Caco-2 (cell line): Measurements from ENCODE around the gene SORCS2. TPM values are rescaled to one million over a fixed set of nuclear protein-coding genes. Genes with fewer than 3 reads are reported as not detected.

Source experiments
- BruUV-seq: library from RNA; stranded (reverse); fragments of 400-500 nt; replicated peaks from 2 replicates; lab custom pipeline; 2021; lab: Mats Ljungman, UMichigan
- CTCF ChIA-PET: fragments of 300-600 bp; sonication (Branson Sonifier 250); formaldehyde crosslinking; loops from one replicate; lab custom pipeline; 2022; ENCODE audit warnings: antibody characterized with exemption; lab: Charles Lee
- POLR2A ChIA-PET: fragments of 300-600 bp; sonication (Branson Sonifier 250); formaldehyde crosslinking; loops from one replicate; lab custom pipeline; 2022; ENCODE audit warnings: antibody characterized with exemption; lab: Charles Lee
- DNase-seq, 2 experiments: peaks; one replicate each; pipeline versions ENCODE4 v3.0.0 to v3.0.0-alpha.2; 2020 to 2022
- H3K27me3 ChIP-seq: replicated peaks from 2 replicates; pipeline ENCODE4 v1.6.0; 2011; ENCODE audit warnings: low read length; ENCODE audit not compliant: control insufficient read depth, insufficient read depth
- H3K36me3 ChIP-seq: 2 replicates; pipeline ENCODE4 v1.5.1; 2011; ENCODE audit warnings: low read length; ENCODE audit not compliant: control insufficient read depth, insufficient read depth
- H3K4me1 ChIP-seq: fragments of 250-450 bp; sonication (Bioruptor Pico); 2 replicates; pipeline ENCODE4 v1.5.1; 2020; ENCODE audit warnings: mild to moderate bottlenecking
- H3K4me3 ChIP-seq: 2 replicates; pipeline ENCODE4 v1.5.1; 2011; ENCODE audit warnings: low read depth, mild to moderate bottlenecking, control low read depth, low read length
- H3K9me3 ChIP-seq: fragments of 250-450 bp; sonication (Bioruptor Pico); 2 replicates; pipeline ENCODE4 v1.5.1; 2020; ENCODE audit warnings: mild to moderate bottlenecking, moderate library complexity
- H3K27ac Mint-ChIP-seq: one replicate; pipeline ENCODE4 v1.8.0; 2022; ENCODE audit warnings: mixed read lengths; ENCODE audit not compliant: unreplicated experiment
- H3K27me3 Mint-ChIP-seq: one replicate; pipeline ENCODE4 v1.8.0; 2022; ENCODE audit warnings: mixed read lengths; ENCODE audit not compliant: insufficient read depth, unreplicated experiment
- H3K36me3 Mint-ChIP-seq: one replicate; pipeline ENCODE4 v1.8.0; 2022; ENCODE audit warnings: mild to moderate bottlenecking, mixed read lengths; ENCODE audit not compliant: insufficient read depth, unreplicated experiment
- H3K4me1 Mint-ChIP-seq: one replicate; pipeline ENCODE4 v1.8.0; 2022; ENCODE audit warnings: low read depth, mixed read lengths; ENCODE audit not compliant: unreplicated experiment
- H3K4me3 Mint-ChIP-seq: one replicate; pipeline ENCODE4 v1.8.0; 2022; ENCODE audit warnings: mild to moderate bottlenecking, moderate library complexity, mixed read lengths; ENCODE audit not compliant: unreplicated experiment
- H3K9me3 Mint-ChIP-seq: one replicate; pipeline ENCODE4 v1.8.0; 2022; ENCODE audit warnings: mixed read lengths; ENCODE audit not compliant: unreplicated experiment
- CTCF ChIP-seq, 2 experiments: fragments of 200-600 bp in 1 of 2; IDR thresholded peaks; 1 replicate in 1 of 2; 2 replicates in 1 of 2; pipeline versions ENCODE4 v1.5.1 to v1.8.0; 2011 to 2022; ENCODE audit warnings: antibody characterized with exemption in 1 of 2, control low read depth in 1 of 2, inconsistent platforms in 1 of 2, low read depth in 1 of 2, low read length in 1 of 2, mild to moderate bottlenecking in 1 of 2, moderate library complexity in 1 of 2; ENCODE audit not compliant: insufficient read depth in 1 of 2, severe bottlenecking in 1 of 2, unreplicated experiment in 1 of 2
- intact Hi-C: fragments of 100-400 bp; cut with micrococcal nuclease; formaldehyde crosslinking; loops from one replicate; pipeline ENCODE4 v1.10.0; 2022; ENCODE audit not compliant: unreplicated experiment
- total RNA-seq: library from RNA; stranded (reverse); gene quantifications from 2 replicates; pipeline ENCODE4 v1.2.3, GENCODE V29; 2022

SORCS2 gene
- total RNA-seq, 1 experiment from 2014 or later = 1.6 TPM

- no peak overlapping the region for H3K4me3 ChIP-seq
- Mint-ChIP-seq H3K27ac (no peak overlapping the region), H3K27me3 (no peaks in the 10 kb centered on the region), H3K4me3 (no peak overlapping the region), H3K36me3 (peaks cover 42% of the 10 kb centered on the region), H3K9me3 (no peaks in the 10 kb centered on the region), H3K4me1 (peaks cover 6% of the 10 kb centered on the region)
- intact Hi-C loops = no loop called here
- no peaks in the 10 kb centered on the region; the same call in 1 of the 2 replicates for H3K36me3 ChIP-seq
- ChIA-PET CTCF (no interaction called here), POLR2A (no interaction called here)
- no peak for DNase-seq
- peaks cover 18% of the 10 kb centered on the region for H3K4me1 ChIP-seq
- no peak for TF ChIP-seq CTCF (IDR thresholded peaks at IDR 0.05; ENCODE audit: insufficient read depth in 1 of 2, low read depth in 1 of 2, low read length in 1 of 2, severe bottlenecking in 1 of 2, unreplicated experiment in 1 of 2)
- H3K27me3 ChIP-seq = no peaks in the 10 kb centered on the region
- BruUV-seq = no TSS peak
- H3K9me3 ChIP-seq = no peaks in the 10 kb centered on the region
Observed at GRCh38 chr4:7756071-7756470, 563.7 kb downstream of the SORCS2 start.

- no peak for DNase-seq
- ChIA-PET POLR2A (no interaction called here), CTCF (no interaction called here)
- no peaks in the 10 kb centered on the region; the same call in 1 of the 2 replicates for H3K36me3 ChIP-seq
- no peaks in the 10 kb centered on the region for H3K27me3 Mint-ChIP-seq
- BruUV-seq = no TSS peak
- no peaks in the 10 kb centered on the region for H3K4me1 Mint-ChIP-seq
- intact Hi-C loops = no loop called here
- no peaks in the 10 kb centered on the region for H3K9me3 Mint-ChIP-seq
- no peaks in the 10 kb centered on the region for H3K27me3 ChIP-seq
- no peaks in the 10 kb centered on the region for H3K9me3 ChIP-seq
- no peak overlapping the region for H3K4me3 Mint-ChIP-seq
- TF ChIP-seq CTCF (IDR thresholded peaks at IDR 0.05; ENCODE audit: insufficient read depth in 1 of 2, low read depth in 1 of 2, low read length in 1 of 2, severe bottlenecking in 1 of 2, unreplicated experiment in 1 of 2) = no peak
- H3K36me3 Mint-ChIP-seq = peaks cover 43% of the 10 kb centered on the region
- no peak overlapping the region for H3K27ac Mint-ChIP-seq
- peaks cover 12% of the 10 kb centered on the region for H3K4me1 ChIP-seq
- no peak overlapping the region for H3K4me3 ChIP-seq
Observed at GRCh38 chr4:7756561-7757355, 564.4 kb downstream of the SORCS2 start.

GRCh38 chr4:7757501-7758471 is 565.4 kb downstream of the SORCS2 start:
- POLR2A ChIA-PET = interaction anchor here (0.6 kb wide), 1 partner anchor 190 kb away, joined by 9 read pairs; no protein-coding TSS in a partner anchor
- Histone ChIP-seq H3K4me3 (no peak overlapping the region), H3K9me3 (no peaks in the 10 kb centered on the region), H3K27me3 (no peaks in the 10 kb centered on the region), H3K4me1 (peaks cover 12% of the 10 kb centered on the region), H3K36me3 (no peaks in the 10 kb centered on the region; the same call in 1 of the 2 replicates)
- CTCF ChIA-PET = no interaction called here
- H3K36me3 Mint-ChIP-seq = peaks cover 42% of the 10 kb centered on the region
- intact Hi-C loops = no loop called here
- H3K27me3 Mint-ChIP-seq = no peaks in the 10 kb centered on the region
- no peak overlapping the region for H3K27ac Mint-ChIP-seq
- no peak for DNase-seq
- no peaks in the 10 kb centered on the region for H3K4me1 Mint-ChIP-seq
- H3K4me3 Mint-ChIP-seq = no peak overlapping the region
- no TSS peak for BruUV-seq
- no peaks in the 10 kb centered on the region for H3K9me3 Mint-ChIP-seq
- no peak for TF ChIP-seq CTCF (IDR thresholded peaks at IDR 0.05; ENCODE audit: insufficient read depth in 1 of 2, low read depth in 1 of 2, low read length in 1 of 2, severe bottlenecking in 1 of 2, unreplicated experiment in 1 of 2)
